ENCODE data around the gene MAD2L1. TPM values are rescaled to one million over a fixed set of nuclear protein-coding genes. Genes with fewer than 3 reads are reported as not detected.
"Not testable (repeated sequence)": the region's sequence is repeated elsewhere in the genome, so short reads cannot be mapped to it uniquely, and the experiment has no call there.

The MAD2L1 gene
- total and polyA plus RNA-seq, 2 donors from 2014 or later: 1.9 to 2.0 TPM

- Histone ChIP-seq H3K9me3 (ENCODE audit: control insufficient read depth in 2 of 3, insufficient read depth in 1 of 3, low read length in 3 of 3) (no peaks in the 10 kb centered on the region), H3K27me3 (ENCODE audit: control insufficient read depth, insufficient read depth, low read length) (no peaks in the 10 kb centered on the region), H3K9ac (ENCODE audit: low read length in 3 of 3) (no peak overlapping the region), H3K4me1 (ENCODE audit: control insufficient read depth in 2 of 3, insufficient read depth in 2 of 3, low read depth in 1 of 3, low read length in 3 of 3) (peaks cover 2 to 9% (median 8%) of the 10 kb centered on the region in 3 donors), H3K4me3 (ENCODE audit: low read length in 3 of 3) (no peak overlapping the region), H3K27ac (ENCODE audit: low read depth in 2 of 2, low read length in 2 of 2) (no peak overlapping the region), H3K36me3 (ENCODE audit: control insufficient read depth in 2 of 3, insufficient read depth in 3 of 3, low read length in 3 of 3) (no peaks in the 10 kb centered on the region)
- intact Hi-C loops (cut with DNase I): no loop called here
- no peak for FAIRE-seq
- TF ChIP-seq CTCF (IDR thresholded peaks at IDR 0.05; ENCODE audit: borderline replicate concordance, extremely low read depth, insufficient read depth): no peak
- no peak for DNase-seq
These were observed 1.8 kb downstream of the MAD2L1 start for GRCh38 chr4:120064887-120065286.

- H3K9ac ChIP-seq (ENCODE audit: low read length in 3 of 3); DNase-seq; H3K4me3 ChIP-seq (ENCODE audit: low read length in 3 of 3); FAIRE-seq; H3K27me3 ChIP-seq (ENCODE audit: control insufficient read depth, insufficient read depth, low read length); H3K27ac ChIP-seq (ENCODE audit: low read depth in 2 of 2, low read length in 2 of 2); intact Hi-C loops (cut with DNase I); H3K9me3 ChIP-seq (ENCODE audit: control insufficient read depth in 2 of 3, insufficient read depth in 1 of 3, low read length in 3 of 3); H3K4me1 ChIP-seq (ENCODE audit: control insufficient read depth in 2 of 3, insufficient read depth in 2 of 3, low read depth in 1 of 3, low read length in 3 of 3); H3K36me3 ChIP-seq (ENCODE audit: control insufficient read depth in 2 of 3, insufficient read depth in 3 of 3, low read length in 3 of 3): not testable (repeated sequence)
These were observed 2.9 kb downstream of the MAD2L1 start for GRCh38 chr4:120063711-120064110.

GRCh38 chr4:120062663-120063195, 3.9 kb downstream of the MAD2L1 start:
- H3K9me3 ChIP-seq (ENCODE audit: control insufficient read depth in 2 of 3, insufficient read depth in 1 of 3, low read length in 3 of 3): no peaks in the 10 kb centered on the region
- FAIRE-seq (no peak), DNase-seq (no peak)
- H3K4me1 ChIP-seq (ENCODE audit: control insufficient read depth in 2 of 3, insufficient read depth in 2 of 3, low read depth in 1 of 3, low read length in 3 of 3): peaks cover 2 to 6% (median 5%) of the 10 kb centered on the region in 3 donors
- no peaks in the 10 kb centered on the region for H3K36me3 ChIP-seq (ENCODE audit: control insufficient read depth in 2 of 3, insufficient read depth in 3 of 3, low read length in 3 of 3)
- H3K4me3 ChIP-seq (ENCODE audit: low read length in 3 of 3): no peak overlapping the region
- intact Hi-C loops (cut with DNase I): no loop called here
- no peak overlapping the region for H3K27ac ChIP-seq (ENCODE audit: low read depth in 2 of 2, low read length in 2 of 2)
- no peaks in the 10 kb centered on the region for H3K27me3 ChIP-seq (ENCODE audit: control insufficient read depth, insufficient read depth, low read length)
- H3K9ac ChIP-seq (ENCODE audit: low read length in 3 of 3): no peak overlapping the region
- no peak for TF ChIP-seq CTCF (IDR thresholded peaks at IDR 0.05; ENCODE audit: borderline replicate concordance, extremely low read depth, insufficient read depth)

GRCh38 chr4:120059036-120059435, 7.6 kb downstream of the MAD2L1 start:
- DNase-seq: no peak
- TF ChIP-seq CTCF (IDR thresholded peaks at IDR 0.05; ENCODE audit: borderline replicate concordance, extremely low read depth, insufficient read depth): no peak
- no peak for FAIRE-seq
- H3K27ac ChIP-seq (ENCODE audit: low read depth in 2 of 2, low read length in 2 of 2): no peak overlapping the region
- intact Hi-C loops (cut with DNase I): loop anchor here (10.0 kb wide), 1 partner anchor 744 kb away; no protein-coding TSS in a partner anchor
- H3K36me3 ChIP-seq (ENCODE audit: control insufficient read depth in 2 of 3, insufficient read depth in 3 of 3, low read length in 3 of 3): no peaks in the 10 kb centered on the region
- H3K9me3 ChIP-seq (ENCODE audit: control insufficient read depth in 2 of 3, insufficient read depth in 1 of 3, low read length in 3 of 3): no peaks in the 10 kb centered on the region
- no peak overlapping the region for H3K9ac ChIP-seq (ENCODE audit: low read length in 3 of 3)
- H3K27me3 ChIP-seq (ENCODE audit: control insufficient read depth, insufficient read depth, low read length): no peaks in the 10 kb centered on the region
- no peaks in the 10 kb centered on the region for H3K4me1 ChIP-seq (ENCODE audit: control insufficient read depth in 2 of 3, insufficient read depth in 2 of 3, low read depth in 1 of 3, low read length in 3 of 3)
- H3K4me3 ChIP-seq (ENCODE audit: low read length in 3 of 3): no peak overlapping the region
